HCT116 (cell line): ENCODE results near the gene C1QTNF12. TPM values are rescaled to one million over a fixed set of nuclear protein-coding genes. Genes with fewer than 3 reads are reported as not detected.
A peak's percentile ranks its signal among the peaks of the same experiment; 100 is the strongest.

ENCODE experiments used
- ATAC-seq: fragments of 200-7000 bp; cut with Tn5 transposase; 2 replicates; pipeline ENCODE4 v1.9.1; 2020; ENCODE audit warnings: mild to moderate bottlenecking, moderate library complexity
- BruUV-seq: library from RNA; stranded (reverse); fragments of 400-500 nt; replicated peaks from 2 replicates; lab custom pipeline; 2021; lab: Mats Ljungman, UMichigan
- CTCF ChIA-PET: fragments of 300-600 bp; sonication (Branson Sonifier 250); formaldehyde crosslinking; loops from one replicate; lab custom pipeline; 2021; ENCODE audit warnings: antibody characterized with exemption; lab: Charles Lee
- POLR2A ChIA-PET: fragments of 300-600, 350-600 bp; sonication (Branson Sonifier 250); formaldehyde crosslinking; loops from one replicate; lab custom pipeline; 2021; ENCODE audit warnings: antibody characterized with exemption; lab: Charles Lee
- RAD21 ChIA-PET, 2 experiments: fragments of 300-600 bp; sonication (Branson Sonifier 250); formaldehyde crosslinking; loops; one replicate each; lab custom pipeline; 2023; ENCODE audit warnings: low total read pairs in 2 of 2; ENCODE audit not compliant: uncharacterized antibody in 2 of 2, unreplicated experiment in 2 of 2, low non-redundant PET in 1 of 2; lab: Charles Lee
- DNase-seq: peaks from one replicate; pipeline ENCODE4 v3.0.0-alpha.2; 2010; ENCODE audit warnings: low read depth, low spot score
- H2AFZ ChIP-seq: fragments of 200-600 bp; shearing (Covaris generic), sonication (generic); 2 replicates; pipeline ENCODE4 v1.6.1; 2017; ENCODE audit warnings: low read depth, mixed run types, mixed read lengths, antibody characterized with exemption, low read length; ENCODE audit not compliant: poor library complexity, severe bottlenecking
- H3K27ac ChIP-seq: 2 replicates; pipeline ENCODE4 v1.5.1; 2012; ENCODE audit warnings: low read depth, low read length
- H3K27me3 ChIP-seq: fragments of 200-600 bp; sonication (generic); 2 replicates; pipeline ENCODE4 v1.6.1; 2016; ENCODE audit warnings: mixed run types, low read length, mixed read lengths; ENCODE audit not compliant: insufficient read depth
- H3K36me3 ChIP-seq, 2 experiments: fragments of 200-500 bp in 1 of 2; fragments of 200-600 bp in 1 of 2; sonication (Bioruptor generic) in 1 of 2; sonication (generic) in 1 of 2; 2 replicates each; pipeline versions ENCODE4 v1.5.1 to v1.6.1; 2014 to 2016; ENCODE audit warnings: low read length in 2 of 2, inconsistent platforms in 1 of 2, mixed read lengths in 1 of 2, mixed run types in 1 of 2; ENCODE audit not compliant: insufficient read depth in 2 of 2, control insufficient read depth in 1 of 2
- H3K4me1 ChIP-seq, 2 experiments: fragments of 200-600 bp in 1 of 2; sonication (generic) in 1 of 2; 2 replicates each; pipeline versions ENCODE4 v1.5.1 to v1.6.1; 2012 to 2017; ENCODE audit warnings: low read length in 2 of 2, inconsistent platforms in 1 of 2, mild to moderate bottlenecking in 1 of 2, mixed read lengths in 1 of 2, mixed run types in 1 of 2, moderate library complexity in 1 of 2; ENCODE audit not compliant: insufficient read depth in 2 of 2, control insufficient read depth in 1 of 2
- H3K4me2 ChIP-seq: fragments of 200-600 bp; sonication (generic); 2 replicates; pipeline ENCODE4 v1.6.1; 2017; ENCODE audit warnings: mixed run types, low read length, mixed read lengths
- H3K4me3 ChIP-seq, 2 experiments: fragments of 200-600 bp in 1 of 2; sonication (generic) in 1 of 2; replicated peaks in 1 of 2; 2 replicates each; pipeline ENCODE4 v1.5.1; 2011 to 2016; ENCODE audit warnings: low read length in 2 of 2, control low read depth in 1 of 2, low read depth in 1 of 2, mild to moderate bottlenecking in 1 of 2, mixed read lengths in 1 of 2, mixed run types in 1 of 2
- H3K79me2 ChIP-seq: fragments of 200-600 bp; sonication (generic); 2 replicates; pipeline ENCODE4 v1.6.1; 2017; ENCODE audit warnings: mild to moderate bottlenecking, mixed run types, low read length, moderate library complexity, mixed read lengths; ENCODE audit not compliant: insufficient read depth
- H3K9ac ChIP-seq: fragments of 200-600 bp; sonication (generic); 2 replicates; pipeline ENCODE4 v1.6.1; 2016; ENCODE audit warnings: low read length, mixed read lengths
- H3K9me2 ChIP-seq: fragments of 200-600 bp; sonication (generic), shearing (Covaris generic); 2 replicates; pipeline ENCODE4 v1.6.1; 2017; ENCODE audit warnings: mixed run types, mild to moderate bottlenecking, moderate library complexity; ENCODE audit not compliant: insufficient read depth
- H3K9me3 ChIP-seq, 2 experiments: fragments of 200-500 bp in 1 of 2; fragments of 200-600 bp in 1 of 2; sonication (Bioruptor generic) in 1 of 2; sonication (generic) in 1 of 2; 2 replicates each; pipeline ENCODE4 v1.6.1; 2014 to 2017; ENCODE audit warnings: low read length in 2 of 2, mixed read lengths in 2 of 2, inconsistent platforms in 1 of 2, low read depth in 1 of 2, mild to moderate bottlenecking in 1 of 2, mixed run types in 1 of 2, moderate library complexity in 1 of 2; ENCODE audit not compliant: control insufficient read depth in 1 of 2, insufficient read depth in 1 of 2
- H4K20me1 ChIP-seq: fragments of 200-600 bp; sonication (generic), shearing (Covaris generic); 2 replicates; pipeline ENCODE4 v1.6.1; 2017; ENCODE audit warnings: mixed run types, mild to moderate bottlenecking, moderate library complexity; ENCODE audit not compliant: insufficient read depth
- EZH2phosphoT487 ChIP-seq: fragments of 200-600 bp; IDR thresholded peaks from 2 replicates; pipeline ENCODE4 v1.6.1; 2018; ENCODE audit warnings: antibody characterized with exemption, borderline replicate concordance
- FOSL1 ChIP-seq: IDR thresholded peaks from 2 replicates; pipeline ENCODE4 v1.6.1; 2012; ENCODE audit warnings: low read depth
- JUND ChIP-seq: IDR thresholded peaks from 2 replicates; pipeline ENCODE4 v1.6.1; 2012
- POLR2A ChIP-seq: IDR thresholded peaks from 2 replicates; pipeline ENCODE4 v1.7.0; 2011; ENCODE audit warnings: borderline replicate concordance; ENCODE audit not compliant: insufficient read depth, insufficient read length; ENCODE audit errors: extremely low read depth
- YY1 ChIP-seq: IDR thresholded peaks from 2 replicates; pipeline ENCODE4 v1.6.1; 2011; ENCODE audit warnings: low read length, low read depth, moderate library complexity, mild to moderate bottlenecking; ENCODE audit not compliant: insufficient replicate concordance; ENCODE audit errors: extremely low read depth
- ZNF274 ChIP-seq: fragments of 200-500 bp; sonication (Bioruptor generic); IDR thresholded peaks from 2 replicates; pipeline ENCODE4 v1.6.1; 2014; ENCODE audit warnings: mild to moderate bottlenecking, low read depth, low read length, inconsistent platforms
- intact Hi-C: fragments of 100-400 bp; cut with micrococcal nuclease; formaldehyde crosslinking; loops from 2 replicates; pipeline ENCODE4 v1.10.0; 2022
- total RNA-seq: library from RNA; stranded (reverse); gene quantifications from one replicate; pipeline ENCODE4 v1.2.1, GENCODE V29; 2021; ENCODE audit not compliant: unreplicated experiment
- TF ChIP-seq, protein P1 (sequence below): IDR thresholded peaks from 2 replicates; pipeline ENCODE4 v1.6.1; 2012; ENCODE audit warnings: low read depth
- TF ChIP-seq, protein P2 (sequence below): IDR thresholded peaks from 2 replicates; pipeline ENCODE4 v1.6.1; 2011; ENCODE audit warnings: mild to moderate bottlenecking, low read length, moderate library complexity; ENCODE audit not compliant: insufficient replicate concordance; ENCODE audit errors: extremely low read depth
- TF ChIP-seq, protein P3 (sequence below): IDR thresholded peaks from 2 replicates; pipeline ENCODE4 v1.6.1; 2012

The C1QTNF12 gene
- total RNA-seq, 1 experiment from 2014 or later, result 6.9 TPM

DNA sequence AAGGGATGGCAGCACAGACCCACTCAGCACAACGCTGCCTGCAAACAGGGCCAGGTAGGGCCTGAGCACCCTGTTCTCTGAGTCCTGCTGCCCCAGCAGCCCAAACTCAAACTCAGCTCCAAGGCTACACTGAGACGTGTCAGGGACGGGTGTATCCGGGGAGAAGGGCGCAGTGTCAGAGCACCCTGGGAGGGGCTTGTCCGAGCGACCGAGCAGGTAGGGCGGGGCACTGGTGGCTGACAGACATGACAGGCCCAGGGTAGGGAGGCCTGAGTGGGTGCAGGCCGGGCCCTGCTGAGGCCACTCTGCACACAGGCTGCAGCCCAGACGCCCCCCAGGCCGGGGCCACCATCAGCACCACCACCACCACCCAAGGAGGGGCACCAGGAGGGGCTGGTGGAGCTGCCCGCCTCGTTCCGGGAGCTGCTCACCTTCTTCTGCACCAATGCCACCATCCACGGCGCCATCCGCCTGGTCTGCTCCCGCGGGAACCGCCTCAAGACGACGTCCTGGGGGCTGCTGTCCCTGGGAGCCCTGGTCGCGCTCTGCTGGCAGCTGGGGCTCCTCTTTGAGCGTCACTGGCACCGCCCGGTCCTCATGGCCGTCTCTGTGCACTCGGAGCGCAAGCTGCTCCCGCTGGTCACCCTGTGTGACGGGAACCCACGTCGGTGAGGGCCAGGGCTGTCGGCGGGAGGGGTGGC is 39.2 kb upstream of the C1QTNF12 start:
- ATAC-seq, result 0 out of 2 replicates have a peak, but pooled peaks have one; percentile 12

DNA sequence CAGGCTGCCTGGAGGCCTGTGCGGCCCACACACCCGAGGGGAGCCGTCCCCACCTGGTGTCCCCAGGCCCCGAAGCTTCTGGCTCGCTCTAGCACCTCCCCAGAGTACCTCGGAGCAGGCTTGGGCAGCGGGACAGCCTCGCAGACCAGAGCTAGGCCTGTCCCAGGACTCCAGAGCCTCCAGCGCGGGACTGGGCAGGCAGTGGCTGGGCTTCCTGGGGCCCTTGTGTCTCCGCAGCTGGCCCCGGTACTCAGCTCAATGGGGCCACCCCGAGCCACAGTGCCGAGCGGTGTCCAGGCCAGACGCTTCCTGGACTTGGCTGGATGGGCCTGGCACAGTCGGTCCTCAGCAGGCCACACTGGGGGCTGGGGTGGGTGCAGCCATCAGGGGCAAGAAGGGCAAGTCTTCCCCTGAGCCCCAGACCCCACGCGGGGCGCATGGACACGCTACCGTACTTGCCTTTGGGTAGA is 38.6 kb upstream of the C1QTNF12 start:
- POLR2A ChIA-PET, result no interaction called here
- RAD21 ChIA-PET, result no interaction called here
- CTCF ChIA-PET, result no interaction called here
- Histone ChIP-seq H3K4me1 (peaks cover 0 to 23% of the 10 kb centered on the region in 2 experiments; a peak in 3 of 4 replicates), H3K4me3 (no peak overlapping the region), H3K27me3 (no peaks in the 10 kb centered on the region), H3K9me3 (no peaks in the 10 kb centered on the region), H3K79me2 (no peaks in the 10 kb centered on the region), H3K9ac (no peak overlapping the region), H4K20me1 (no peaks in the 10 kb centered on the region), H3K4me2 (no peak overlapping the region), H2AFZ (no peak overlapping the region), H3K9me2 (no peaks in the 10 kb centered on the region), H3K27ac (no peak overlapping the region; the same call in 1 of the 2 replicates), H3K36me3 (no peaks in the 10 kb centered on the region)
- intact Hi-C loops, result no loop called here
- BruUV-seq, result no TSS peak
- DNase-seq (no peak), ATAC-seq (no peak)
- TF ChIP-seq FOSL1 (no peak), EZH2phosphoT487 (no peak), POLR2A (no peak), YY1 (no peak), ZNF274 (no peak), JUND (no peak)
- TF ChIP-seq, protein P1, sequence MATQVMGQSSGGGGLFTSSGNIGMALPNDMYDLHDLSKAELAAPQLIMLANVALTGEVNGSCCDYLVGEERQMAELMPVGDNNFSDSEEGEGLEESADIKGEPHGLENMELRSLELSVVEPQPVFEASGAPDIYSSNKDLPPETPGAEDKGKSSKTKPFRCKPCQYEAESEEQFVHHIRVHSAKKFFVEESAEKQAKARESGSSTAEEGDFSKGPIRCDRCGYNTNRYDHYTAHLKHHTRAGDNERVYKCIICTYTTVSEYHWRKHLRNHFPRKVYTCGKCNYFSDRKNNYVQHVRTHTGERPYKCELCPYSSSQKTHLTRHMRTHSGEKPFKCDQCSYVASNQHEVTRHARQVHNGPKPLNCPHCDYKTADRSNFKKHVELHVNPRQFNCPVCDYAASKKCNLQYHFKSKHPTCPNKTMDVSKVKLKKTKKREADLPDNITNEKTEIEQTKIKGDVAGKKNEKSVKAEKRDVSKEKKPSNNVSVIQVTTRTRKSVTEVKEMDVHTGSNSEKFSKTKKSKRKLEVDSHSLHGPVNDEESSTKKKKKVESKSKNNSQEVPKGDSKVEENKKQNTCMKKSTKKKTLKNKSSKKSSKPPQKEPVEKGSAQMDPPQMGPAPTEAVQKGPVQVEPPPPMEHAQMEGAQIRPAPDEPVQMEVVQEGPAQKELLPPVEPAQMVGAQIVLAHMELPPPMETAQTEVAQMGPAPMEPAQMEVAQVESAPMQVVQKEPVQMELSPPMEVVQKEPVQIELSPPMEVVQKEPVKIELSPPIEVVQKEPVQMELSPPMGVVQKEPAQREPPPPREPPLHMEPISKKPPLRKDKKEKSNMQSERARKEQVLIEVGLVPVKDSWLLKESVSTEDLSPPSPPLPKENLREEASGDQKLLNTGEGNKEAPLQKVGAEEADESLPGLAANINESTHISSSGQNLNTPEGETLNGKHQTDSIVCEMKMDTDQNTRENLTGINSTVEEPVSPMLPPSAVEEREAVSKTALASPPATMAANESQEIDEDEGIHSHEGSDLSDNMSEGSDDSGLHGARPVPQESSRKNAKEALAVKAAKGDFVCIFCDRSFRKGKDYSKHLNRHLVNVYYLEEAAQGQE, result no peak

More for the DNA sequence above, 39.2 kb upstream of the C1QTNF12 start:
- DNase-seq, result no peak
- no peaks in the 10 kb centered on the region for H3K9me2 ChIP-seq
- H2AFZ ChIP-seq, result no peak overlapping the region
- no peaks in the 10 kb centered on the region for H3K27me3 ChIP-seq
- intact Hi-C loops, result no loop called here
- H4K20me1 ChIP-seq, result no peaks in the 10 kb centered on the region
- no peak overlapping the region for H3K9ac ChIP-seq
- H3K27ac ChIP-seq, result no peak overlapping the region; the same call in 1 of the 2 replicates
- no peak overlapping the region for H3K4me3 ChIP-seq
- POLR2A ChIA-PET, result no interaction called here
- no peaks in the 10 kb centered on the region for H3K9me3 ChIP-seq
- no peaks in the 10 kb centered on the region for H3K36me3 ChIP-seq
- H3K4me1 ChIP-seq, result peaks cover 5 to 29% of the 10 kb centered on the region in 2 experiments; a peak in 3 of 4 replicates
- H3K79me2 ChIP-seq, result no peaks in the 10 kb centered on the region
- H3K4me2 ChIP-seq, result no peak overlapping the region
- CTCF ChIA-PET, result no interaction called here
- RAD21 ChIA-PET, result no interaction called here
- no TSS peak for BruUV-seq
- TF ChIP-seq, protein P2, sequence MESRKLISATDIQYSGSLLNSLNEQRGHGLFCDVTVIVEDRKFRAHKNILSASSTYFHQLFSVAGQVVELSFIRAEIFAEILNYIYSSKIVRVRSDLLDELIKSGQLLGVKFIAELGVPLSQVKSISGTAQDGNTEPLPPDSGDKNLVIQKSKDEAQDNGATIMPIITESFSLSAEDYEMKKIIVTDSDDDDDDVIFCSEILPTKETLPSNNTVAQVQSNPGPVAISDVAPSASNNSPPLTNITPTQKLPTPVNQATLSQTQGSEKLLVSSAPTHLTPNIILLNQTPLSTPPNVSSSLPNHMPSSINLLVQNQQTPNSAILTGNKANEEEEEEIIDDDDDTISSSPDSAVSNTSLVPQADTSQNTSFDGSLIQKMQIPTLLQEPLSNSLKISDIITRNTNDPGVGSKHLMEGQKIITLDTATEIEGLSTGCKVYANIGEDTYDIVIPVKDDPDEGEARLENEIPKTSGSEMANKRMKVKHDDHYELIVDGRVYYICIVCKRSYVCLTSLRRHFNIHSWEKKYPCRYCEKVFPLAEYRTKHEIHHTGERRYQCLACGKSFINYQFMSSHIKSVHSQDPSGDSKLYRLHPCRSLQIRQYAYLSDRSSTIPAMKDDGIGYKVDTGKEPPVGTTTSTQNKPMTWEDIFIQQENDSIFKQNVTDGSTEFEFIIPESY, result no peak
- TF ChIP-seq FOSL1, result no peak
- TF ChIP-seq, protein P3, sequence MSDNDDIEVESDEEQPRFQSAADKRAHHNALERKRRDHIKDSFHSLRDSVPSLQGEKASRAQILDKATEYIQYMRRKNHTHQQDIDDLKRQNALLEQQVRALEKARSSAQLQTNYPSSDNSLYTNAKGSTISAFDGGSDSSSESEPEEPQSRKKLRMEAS, result no peak
- TF ChIP-seq, all 23 proteins: peak for 0
